Parathyroid adenoma (tissue), 2 donors: ENCODE measurements around the gene SLC35C1.

Source experiments
- H2AFZ ChIP-seq: fragments of 300-600 bp; sonication (generic); one replicate; pipeline ENCODE4 v1.7.0; 2017; ENCODE audit warnings: antibody characterized with exemption, mild to moderate bottlenecking
- H3K27ac ChIP-seq: fragments of 300-600 bp; sonication (generic); one replicate; pipeline ENCODE4 v1.7.0; 2017
- H3K27me3 ChIP-seq: fragments of 300-600 bp; sonication (generic); one replicate; pipeline ENCODE4 v1.7.0; 2017; ENCODE audit warnings: low read length; ENCODE audit not compliant: control insufficient read depth, insufficient read depth
- H3K36me3 ChIP-seq: fragments of 300-600 bp; sonication (generic); one replicate; pipeline ENCODE4 v1.7.0; 2017; ENCODE audit warnings: low read length; ENCODE audit not compliant: control insufficient read depth, insufficient read depth
- H3K4me1 ChIP-seq: fragments of 300-600 bp; sonication (generic); one replicate; pipeline ENCODE4 v1.7.0; 2017; ENCODE audit warnings: control low read depth
- H3K4me2 ChIP-seq: fragments of 300-600 bp; sonication (generic); one replicate; pipeline ENCODE4 v1.7.0; 2017; ENCODE audit warnings: low read length
- H3K4me3 ChIP-seq: fragments of 300-600 bp; sonication (generic); one replicate; pipeline ENCODE4 v1.7.0; 2017; ENCODE audit warnings: low read depth, low read length
- H3K79me2 ChIP-seq: fragments of 300-600 bp; sonication (generic); one replicate; pipeline ENCODE4 v1.7.0; 2017; ENCODE audit warnings: control low read depth
- H3K9ac ChIP-seq: fragments of 300-600 bp; sonication (generic); one replicate; pipeline ENCODE4 v1.7.0; 2017; ENCODE audit warnings: mild to moderate bottlenecking
- H3K9me3 ChIP-seq: fragments of 300-600 bp; sonication (generic); one replicate; pipeline ENCODE4 v1.7.0; 2017; ENCODE audit warnings: low read length; ENCODE audit not compliant: control insufficient read depth
- TF ChIP-seq, protein P1 (sequence below): fragments of 300-600 bp; sonication (generic); IDR thresholded peaks from one replicate; pipeline ENCODE4 v1.7.0; 2017; ENCODE audit warnings: antibody characterized with exemption, mild to moderate bottlenecking
- donor health status: primary hyperparathyroidism.

SLC35C1 gene

DNA sequence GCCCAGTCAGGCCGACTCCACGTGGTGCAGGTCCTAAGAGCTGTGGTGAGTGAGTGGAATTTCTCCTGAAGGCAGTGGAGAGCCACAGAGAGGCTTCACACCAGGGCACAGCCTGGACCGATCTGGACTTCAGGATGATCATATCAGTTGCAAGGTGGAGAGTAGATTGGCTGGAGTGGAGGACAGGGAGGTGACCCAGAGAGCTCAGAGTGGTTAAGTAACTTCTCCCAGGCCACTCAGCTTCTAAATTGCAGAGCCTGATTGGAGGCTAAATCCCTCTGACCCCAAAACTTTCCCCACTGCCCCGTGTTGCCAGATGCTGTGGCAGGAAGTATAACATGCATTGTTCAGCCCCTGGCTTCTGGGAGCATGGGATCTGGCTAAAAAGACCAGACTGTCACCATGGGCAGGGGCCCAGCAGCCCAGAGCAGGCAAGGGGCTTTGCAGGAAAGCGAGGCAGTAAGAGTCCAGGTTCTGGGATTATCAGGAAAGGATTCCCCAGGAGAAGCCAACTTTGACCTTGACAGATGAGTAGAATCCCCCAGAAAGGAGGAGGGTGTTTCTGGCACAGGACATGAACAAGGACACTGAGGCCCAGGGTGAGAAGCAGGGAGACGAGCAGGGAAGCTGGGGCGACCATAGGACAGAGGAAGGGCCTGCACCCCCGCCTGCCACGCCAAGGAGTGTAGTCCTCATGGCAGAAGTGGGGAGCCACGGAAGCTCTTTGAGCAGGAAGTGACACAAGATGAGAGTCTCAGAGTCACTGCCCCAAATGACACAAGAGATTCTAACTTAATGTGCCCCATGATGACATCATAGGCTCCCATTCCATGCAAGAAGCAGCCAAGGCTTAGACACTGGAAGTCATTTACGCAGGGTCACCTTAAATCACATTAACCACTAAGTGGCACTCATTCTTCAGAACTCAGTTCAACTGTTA, 4.8 kb downstream of the SLC35C1 start:
- Histone ChIP-seq H3K27ac (no peak overlapping the region), H3K9me3 (no peaks in the 10 kb centered on the region), H3K9ac (no peak overlapping the region), H3K4me3 (no peak overlapping the region), H3K27me3 (no peaks in the 10 kb centered on the region), H3K4me2 (no peak overlapping the region), H3K79me2 (no peaks in the 10 kb centered on the region), H3K36me3 (no peaks in the 10 kb centered on the region), H2AFZ (no peak overlapping the region), H3K4me1 (peaks cover 4% of the 10 kb centered on the region)
- TF ChIP-seq, protein P1, sequence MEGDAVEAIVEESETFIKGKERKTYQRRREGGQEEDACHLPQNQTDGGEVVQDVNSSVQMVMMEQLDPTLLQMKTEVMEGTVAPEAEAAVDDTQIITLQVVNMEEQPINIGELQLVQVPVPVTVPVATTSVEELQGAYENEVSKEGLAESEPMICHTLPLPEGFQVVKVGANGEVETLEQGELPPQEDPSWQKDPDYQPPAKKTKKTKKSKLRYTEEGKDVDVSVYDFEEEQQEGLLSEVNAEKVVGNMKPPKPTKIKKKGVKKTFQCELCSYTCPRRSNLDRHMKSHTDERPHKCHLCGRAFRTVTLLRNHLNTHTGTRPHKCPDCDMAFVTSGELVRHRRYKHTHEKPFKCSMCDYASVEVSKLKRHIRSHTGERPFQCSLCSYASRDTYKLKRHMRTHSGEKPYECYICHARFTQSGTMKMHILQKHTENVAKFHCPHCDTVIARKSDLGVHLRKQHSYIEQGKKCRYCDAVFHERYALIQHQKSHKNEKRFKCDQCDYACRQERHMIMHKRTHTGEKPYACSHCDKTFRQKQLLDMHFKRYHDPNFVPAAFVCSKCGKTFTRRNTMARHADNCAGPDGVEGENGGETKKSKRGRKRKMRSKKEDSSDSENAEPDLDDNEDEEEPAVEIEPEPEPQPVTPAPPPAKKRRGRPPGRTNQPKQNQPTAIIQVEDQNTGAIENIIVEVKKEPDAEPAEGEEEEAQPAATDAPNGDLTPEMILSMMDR: no peak

DNA sequence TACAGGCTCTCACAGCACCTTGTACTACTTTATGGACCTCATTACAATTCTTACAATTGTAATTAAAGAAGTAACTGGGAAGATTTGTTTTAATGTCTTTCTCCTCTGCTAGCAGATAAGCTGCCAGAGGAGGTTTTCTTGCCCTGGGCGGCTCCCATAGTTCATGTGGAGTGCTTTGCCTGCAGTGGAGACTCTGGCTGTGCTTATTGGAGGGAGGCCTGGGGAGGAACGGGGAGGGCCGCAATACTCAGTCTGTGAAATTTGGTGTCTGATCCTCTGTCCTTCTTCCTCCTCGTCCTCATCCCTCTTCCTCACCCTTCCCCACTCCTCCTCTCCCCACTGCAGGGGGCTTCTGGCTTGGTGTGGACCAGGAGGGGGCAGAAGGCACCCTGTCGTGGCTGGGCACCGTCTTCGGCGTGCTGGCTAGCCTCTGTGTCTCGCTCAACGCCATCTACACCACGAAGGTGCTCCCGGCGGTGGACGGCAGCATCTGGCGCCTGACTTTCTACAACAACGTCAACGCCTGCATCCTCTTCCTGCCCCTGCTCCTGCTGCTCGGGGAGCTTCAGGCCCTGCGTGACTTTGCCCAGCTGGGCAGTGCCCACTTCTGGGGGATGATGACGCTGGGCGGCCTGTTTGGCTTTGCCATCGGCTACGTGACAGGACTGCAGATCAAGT, 5.6 kb downstream of the SLC35C1 start:
- Histone ChIP-seq H3K4me1 (peaks cover 4% of the 10 kb centered on the region), H3K36me3 (no peaks in the 10 kb centered on the region), H3K4me2 (no peak overlapping the region), H3K4me3 (no peak overlapping the region), H3K9me3 (no peaks in the 10 kb centered on the region), H3K27me3 (no peaks in the 10 kb centered on the region), H3K9ac (no peak overlapping the region), H3K27ac (no peak overlapping the region), H2AFZ (no peak overlapping the region), H3K79me2 (no peaks in the 10 kb centered on the region)
- TF ChIP-seq, protein P1: no peak

DNA sequence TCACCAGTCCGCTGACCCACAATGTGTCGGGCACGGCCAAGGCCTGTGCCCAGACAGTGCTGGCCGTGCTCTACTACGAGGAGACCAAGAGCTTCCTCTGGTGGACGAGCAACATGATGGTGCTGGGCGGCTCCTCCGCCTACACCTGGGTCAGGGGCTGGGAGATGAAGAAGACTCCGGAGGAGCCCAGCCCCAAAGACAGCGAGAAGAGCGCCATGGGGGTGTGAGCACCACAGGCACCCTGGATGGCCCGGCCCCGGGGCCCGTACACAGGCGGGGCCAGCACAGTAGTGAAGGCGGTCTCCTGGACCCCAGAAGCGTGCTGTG, 6.1 kb downstream of the SLC35C1 start:
- Histone ChIP-seq H3K4me1 (peaks cover 4% of the 10 kb centered on the region), H3K36me3 (no peaks in the 10 kb centered on the region), H3K27ac (no peak overlapping the region), H3K79me2 (no peaks in the 10 kb centered on the region), H3K9me3 (no peaks in the 10 kb centered on the region), H3K4me2 (no peak overlapping the region), H2AFZ (no peak overlapping the region), H3K9ac (no peak overlapping the region), H3K4me3 (no peak overlapping the region), H3K27me3 (no peaks in the 10 kb centered on the region)
- TF ChIP-seq, protein P1: no peak

DNA sequence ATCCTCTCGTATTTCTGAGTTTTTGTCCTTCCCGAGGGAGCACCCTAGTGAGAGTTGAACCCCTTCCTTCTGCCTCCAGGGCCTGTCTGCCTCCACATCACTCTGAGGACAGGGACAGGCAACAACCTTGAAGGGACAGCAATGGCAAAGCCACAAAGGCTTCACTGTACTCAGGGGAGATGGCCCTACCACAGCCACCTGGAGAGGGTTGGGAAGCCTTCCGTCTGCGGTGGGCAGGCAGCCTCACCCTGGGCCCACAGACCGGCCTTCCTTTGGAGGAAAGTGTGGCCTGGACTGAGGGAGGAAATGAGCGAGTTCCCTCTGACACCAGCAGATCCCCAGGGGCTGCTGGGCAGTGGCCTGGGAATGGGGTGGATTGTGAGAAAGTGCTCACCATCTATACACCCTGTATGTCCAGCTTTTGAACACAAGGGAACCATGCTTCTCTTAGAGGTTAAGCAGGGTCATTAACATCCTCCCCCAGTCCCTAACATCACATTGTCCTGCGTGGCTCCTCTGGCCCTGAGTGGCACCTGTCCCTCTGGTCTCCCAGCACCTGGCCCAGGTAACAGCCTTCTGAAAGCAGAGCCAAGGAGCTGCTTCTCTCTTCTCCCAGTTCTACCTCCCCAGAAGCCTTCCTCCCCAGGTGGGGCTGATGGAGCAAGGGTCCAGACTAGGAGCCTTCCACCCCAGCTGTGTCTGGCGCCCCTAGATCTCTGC, 6.8 kb downstream of the SLC35C1 start:
- H3K79me2 ChIP-seq: no peaks in the 10 kb centered on the region
- H3K27ac ChIP-seq: no peak overlapping the region
- no peak overlapping the region for H3K4me3 ChIP-seq
- H3K27me3 ChIP-seq: no peaks in the 10 kb centered on the region
- no peak overlapping the region for H3K4me2 ChIP-seq
- peaks cover 4% of the 10 kb centered on the region for H3K4me1 ChIP-seq
- H3K9me3 ChIP-seq: no peaks in the 10 kb centered on the region
- no peaks in the 10 kb centered on the region for H3K36me3 ChIP-seq
- H2AFZ ChIP-seq: no peak overlapping the region
- no peak overlapping the region for H3K9ac ChIP-seq
- TF ChIP-seq, protein P1: no peak
